LNCAP (cell line): ENCODE results near the gene ZCCHC24.

Experiments used
- CTCF ChIP-seq: fragments of 450-650 bp; IDR thresholded peaks from 2 replicates; pipeline ENCODE4 v1.5.1; 2017; ENCODE audit warnings: mild to moderate bottlenecking

The ZCCHC24 gene

GRCh38 chr10:79449181-79450146, 4.0 kb upstream of the ZCCHC24 start:
- no peak for TF ChIP-seq CTCF

- TF ChIP-seq CTCF: no peak
Measured at GRCh38 chr10:79448732-79449049, 3.3 kb upstream of the ZCCHC24 start.

- TF ChIP-seq CTCF: no peak
Measured at GRCh38 chr10:79447911-79448731, 2.7 kb upstream of the ZCCHC24 start.

- TF ChIP-seq CTCF: no peak
Measured at GRCh38 chr10:79446758-79447084, 1.3 kb upstream of the ZCCHC24 start.

- no peak for TF ChIP-seq CTCF
Measured at GRCh38 chr10:79445977-79446757, 743 bp upstream of the ZCCHC24 start.

GRCh38 chr10:79444199-79445119, 965 bp downstream of the ZCCHC24 start:
- TF ChIP-seq CTCF: no peak
